Thyroid gland (tissue), 4 donors: ENCODE measurements around the gene SH3D19. TPM values are rescaled to one million over a fixed set of nuclear protein-coding genes. Genes with fewer than 3 reads are reported as not detected.

Source experiments
- DNase-seq, 2 donors: peaks; one replicate each; pipeline ENCODE4 v3.0.0-alpha.2; 2019
- H3K27ac ChIP-seq, 3 donors: fragments of 200-600 bp; sonication (generic); 1 replicate in 2 of 3; 2 replicates in 1 of 3; pipeline ENCODE4 v1.5.1; 2016 to 2019; ENCODE audit warnings: mild to moderate bottlenecking in 1 of 3, moderate library complexity in 1 of 3
- H3K27me3 ChIP-seq: fragments of 200-600 bp; sonication (generic); one replicate; pipeline ENCODE4 v1.5.1; 2019
- H3K36me3 ChIP-seq, 2 donors: fragments of 200-600 bp; sonication (generic); one replicate each; pipeline ENCODE4 v1.5.1; 2016 to 2019
- H3K4me1 ChIP-seq, 2 donors: fragments of 200-600 bp; sonication (generic); one replicate each; pipeline ENCODE4 v1.5.1; 2017 to 2019
- H3K4me3 ChIP-seq, 3 donors: fragments of 200-600 bp; sonication (generic); replicated peaks in 1 of 3; 1 replicate in 2 of 3; 2 replicates in 1 of 3; pipeline ENCODE4 v1.5.1; 2016; ENCODE audit warnings: mild to moderate bottlenecking in 1 of 3
- H3K9me3 ChIP-seq: fragments of 200-600 bp; sonication (generic); one replicate; pipeline ENCODE4 v1.5.1; 2017
- CTCF ChIP-seq, 6 experiments: fragments of 200-600 bp in 3 of 6; fragments of 450-650 bp in 3 of 6; sonication (generic) in 3 of 6; IDR thresholded peaks; one replicate each; pipeline ENCODE4 v1.5.1; 2016 to 2019; ENCODE audit warnings: antibody characterized with exemption in 6 of 6, mild to moderate bottlenecking in 2 of 6, inconsistent platforms in 1 of 6, moderate library complexity in 1 of 6
- POLR2A ChIP-seq, 2 donors: fragments of 450-650 bp; IDR thresholded peaks; one replicate each; pipeline ENCODE4 v1.6.1; 2017; ENCODE audit warnings: antibody characterized with exemption in 2 of 2, mild to moderate bottlenecking in 2 of 2, moderate library complexity in 1 of 2
- WGBS, 2 donors: methylation state at CpG; one replicate each; pipeline ENCODE4 v1.1.5; 2017; 5-methylcytosine and 5-hydroxymethylcytosine counted together
- intact Hi-C: fragments of 100-400 bp; cut with DNase I; formaldehyde crosslinking; loops from one replicate; pipeline ENCODE4 v1.15.1; 2023
- total RNA-seq, 4 donors: library from RNA; depleted of rRNA; stranded (reverse); fragments of >200 nt; gene quantifications; one replicate each; pipeline ENCODE4 v1.2.3, GENCODE V29; 2016

SH3D19 gene
- total RNA-seq, 4 donors from 2014 or later: 82.0 to 143 (median 113) TPM

GRCh38 chr4:151199319-151200190, 125.8 kb downstream of the SH3D19 start:
- 77 to 91% methylated on average over 6 of the region's 6 CpGs for WGBS, 2 donors
- no peak overlapping the region for H3K27ac ChIP-seq
- no peaks in the 10 kb centered on the region for H3K27me3 ChIP-seq
- H3K4me3 ChIP-seq: no peak overlapping the region
- no peak for DNase-seq
- H3K9me3 ChIP-seq: no peaks in the 10 kb centered on the region
- H3K36me3 ChIP-seq: no peaks in the 10 kb centered on the region
- intact Hi-C loops: no loop called here
- no peak for TF ChIP-seq CTCF (IDR thresholded peaks at IDR 0.05)
- no peak for TF ChIP-seq POLR2A (IDR thresholded peaks at IDR 0.05)
- peaks cover 14 to 28% of the 10 kb centered on the region in 2 donors for H3K4me1 ChIP-seq

GRCh38 chr4:151198748-151199147, 126.7 kb downstream of the SH3D19 start:
- intact Hi-C loops: no loop called here
- no peak for DNase-seq
- no peak for TF ChIP-seq CTCF (IDR thresholded peaks at IDR 0.05)
- no peak for TF ChIP-seq POLR2A (IDR thresholded peaks at IDR 0.05)
- Histone ChIP-seq H3K4me3 (no peak overlapping the region), H3K27ac (no peak overlapping the region), H3K36me3 (no peaks in the 10 kb centered on the region), H3K27me3 (no peaks in the 10 kb centered on the region), H3K4me1 (peaks cover 14 to 28% of the 10 kb centered on the region in 2 donors), H3K9me3 (no peaks in the 10 kb centered on the region)
- WGBS, 2 donors: 41 to 42% methylated on average over 3 of the region's 3 CpGs

- TF ChIP-seq POLR2A (IDR thresholded peaks at IDR 0.05): no peak
- TF ChIP-seq CTCF (IDR thresholded peaks at IDR 0.05): no peak
- Histone ChIP-seq H3K4me3 (no peak overlapping the region), H3K4me1 (peaks cover 0 to 14% of the 10 kb centered on the region in 2 donors), H3K27me3 (no peaks in the 10 kb centered on the region), H3K27ac (no peak overlapping the region), H3K9me3 (no peaks in the 10 kb centered on the region), H3K36me3 (no peaks in the 10 kb centered on the region)
- intact Hi-C loops: no loop called here
- WGBS, 2 donors: 74 to 81% methylated on average over 6 of the region's 6 CpGs
- no peak for DNase-seq
Observed at GRCh38 chr4:151197247-151197646, 128.2 kb downstream of the SH3D19 start.

- no peaks in the 10 kb centered on the region for H3K27me3 ChIP-seq
- H3K4me3 ChIP-seq: no peak overlapping the region
- H3K9me3 ChIP-seq: no peaks in the 10 kb centered on the region
- 39 to 48% methylated on average over 5 of the region's 5 CpGs for WGBS, 2 donors
- DNase-seq: no peak
- no peaks in the 10 kb centered on the region for H3K36me3 ChIP-seq
- H3K4me1 ChIP-seq: peaks cover 0 to 11% of the 10 kb centered on the region in 2 donors
- no peak for TF ChIP-seq POLR2A (IDR thresholded peaks at IDR 0.05)
- TF ChIP-seq CTCF (IDR thresholded peaks at IDR 0.05): no peak
- H3K27ac ChIP-seq: no peak overlapping the region
- intact Hi-C loops: no loop called here
Observed at GRCh38 chr4:151195801-151196200, 129.6 kb downstream of the SH3D19 start.

GRCh38 chr4:151193414-151193813, 132.0 kb downstream of the SH3D19 start:
- no peaks in the 10 kb centered on the region for H3K27me3 ChIP-seq
- H3K27ac ChIP-seq: no peak overlapping the region
- H3K9me3 ChIP-seq: no peaks in the 10 kb centered on the region
- WGBS, 2 donors: 95 to 98% methylated on average over 2 of the region's 2 CpGs
- intact Hi-C loops: no loop called here
- TF ChIP-seq POLR2A (IDR thresholded peaks at IDR 0.05): no peak
- TF ChIP-seq CTCF (IDR thresholded peaks at IDR 0.05): no peak
- DNase-seq: no peak
- H3K36me3 ChIP-seq: no peaks in the 10 kb centered on the region
- peaks cover 0 to 6% of the 10 kb centered on the region in 2 donors for H3K4me1 ChIP-seq
- no peak overlapping the region for H3K4me3 ChIP-seq
